ENCODE measurements around the gene PPP1R3C.

Gene PPP1R3C

GRCh38 chr10:91632671-91633550 is at the start of gene PPP1R3C:
Gene PPP1R3C (minus strand): TSS chr10:91633071. CDS start chr10:91632969, 102 bp downstream.
- Mint-ChIP-seq H3K27ac (no peak within 1 kb of the TSS), H3K4me3 (peak within 1 kb of the TSS; percentile 79), H3K27me3 (peaks cover 49% of the 10 kb centered on the region), H3K36me3 (no peaks in the 10 kb centered on the region), H3K4me1 (peaks cover 4% of the 10 kb centered on the region), H3K9me3 (no peaks in the 10 kb centered on the region)

DNA sequence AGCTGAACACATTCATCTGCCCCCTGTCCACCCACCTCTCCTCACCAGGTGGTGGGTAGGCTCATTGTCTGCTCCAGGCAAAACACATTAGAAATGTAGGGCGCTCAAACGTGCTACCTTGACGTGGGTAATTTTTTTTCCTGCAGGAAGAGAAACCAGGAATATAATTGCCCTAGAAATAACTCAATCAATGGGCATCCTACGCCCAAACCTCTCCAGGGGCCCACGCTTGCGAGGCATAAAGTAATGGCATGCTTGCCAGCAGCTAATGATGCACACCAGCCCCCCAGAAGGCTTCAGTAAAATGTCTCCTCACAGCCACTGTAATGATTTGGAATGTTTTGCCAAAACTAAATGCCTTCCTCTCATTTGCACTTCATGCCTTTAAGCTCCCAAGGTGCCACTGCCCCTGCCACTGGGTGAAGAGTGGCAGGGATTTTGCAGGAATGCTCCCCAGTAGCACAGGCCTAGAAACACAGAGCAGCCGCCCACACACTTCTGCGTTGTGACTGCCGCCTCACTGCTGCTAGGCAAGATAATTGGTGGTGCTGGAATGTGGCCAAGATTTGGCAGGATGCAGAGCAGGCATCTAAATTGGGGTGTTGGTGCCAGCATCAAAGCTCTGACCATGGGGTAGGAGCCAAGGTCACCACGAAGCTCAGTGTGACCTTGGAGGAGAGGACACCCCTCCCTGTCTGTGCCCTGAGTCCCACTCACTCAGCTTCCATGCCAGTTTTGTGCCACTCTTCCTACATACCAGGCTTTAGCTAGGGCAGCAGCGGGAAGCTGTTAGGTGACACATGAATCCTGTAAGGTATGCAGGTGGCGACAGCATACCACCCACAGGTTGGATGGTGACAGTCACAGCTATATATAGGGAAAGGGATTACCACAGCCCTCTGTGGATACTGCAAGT is 48.7 kb upstream of the PPP1R3C start:
- H3K9me3 Mint-ChIP-seq: no peaks in the 10 kb centered on the region
- no peaks in the 10 kb centered on the region for H3K27me3 Mint-ChIP-seq
- no peaks in the 10 kb centered on the region for H3K4me1 Mint-ChIP-seq
- no peak overlapping the region for H3K27ac Mint-ChIP-seq
- no peak overlapping the region for H3K4me3 Mint-ChIP-seq
- H3K36me3 Mint-ChIP-seq: no peaks in the 10 kb centered on the region

GRCh38 chr10:91680487-91680886 is 47.6 kb upstream of the PPP1R3C start:
- H3K36me3 Mint-ChIP-seq: no peaks in the 10 kb centered on the region

DNA sequence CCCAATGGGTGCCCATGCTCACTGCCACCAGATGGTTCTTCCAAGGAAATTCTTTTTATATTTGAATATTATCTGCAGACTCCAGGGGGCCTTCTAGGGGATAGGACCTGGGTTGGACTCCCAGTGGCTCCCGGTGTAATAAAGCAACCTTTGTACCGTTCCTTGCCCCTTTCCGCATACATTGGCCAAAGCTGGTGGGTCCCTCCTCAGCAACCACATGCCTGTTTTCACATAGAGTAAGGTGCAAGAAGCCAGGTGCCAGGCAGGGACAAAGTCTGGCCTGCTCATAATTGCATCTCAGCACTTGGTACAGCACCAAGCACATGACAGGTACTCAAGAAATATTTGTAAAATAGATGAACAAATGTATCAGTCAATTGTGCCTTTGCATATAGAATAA is 46.4 kb upstream of the PPP1R3C start:
- Mint-ChIP-seq H3K4me1 (no peaks in the 10 kb centered on the region), H3K9me3 (no peaks in the 10 kb centered on the region), H3K27ac (no peak overlapping the region), H3K27me3 (no peaks in the 10 kb centered on the region), H3K36me3 (no peaks in the 10 kb centered on the region), H3K4me3 (no peak overlapping the region)

More at GRCh38 chr10:91680487-91680886, 47.6 kb upstream of the PPP1R3C start:
- Mint-ChIP-seq H3K9me3 (no peaks in the 10 kb centered on the region), H3K27ac (no peak overlapping the region), H3K4me1 (no peaks in the 10 kb centered on the region), H3K4me3 (no peak overlapping the region), H3K27me3 (no peaks in the 10 kb centered on the region)

- no peaks in the 10 kb centered on the region for H3K27me3 Mint-ChIP-seq
- H3K4me3 Mint-ChIP-seq: no peak overlapping the region
- H3K27ac Mint-ChIP-seq: no peak overlapping the region
Observed at GRCh38 chr10:91677911-91678310, 45.0 kb upstream of the PPP1R3C start.

GRCh38 chr10:91672021-91672608 is 39.2 kb upstream of the PPP1R3C start:
- H3K4me1 Mint-ChIP-seq: no peaks in the 10 kb centered on the region
- H3K27me3 Mint-ChIP-seq: peaks cover 2% of the 10 kb centered on the region
- no peaks in the 10 kb centered on the region for H3K9me3 Mint-ChIP-seq
- no peak overlapping the region for H3K4me3 Mint-ChIP-seq
- no peak overlapping the region for H3K27ac Mint-ChIP-seq
- no peaks in the 10 kb centered on the region for H3K36me3 Mint-ChIP-seq

More at GRCh38 chr10:91677911-91678310, 45.0 kb upstream of the PPP1R3C start:
- Mint-ChIP-seq H3K36me3 (no peaks in the 10 kb centered on the region), H3K4me1 (no peaks in the 10 kb centered on the region), H3K9me3 (no peaks in the 10 kb centered on the region)

- Mint-ChIP-seq H3K4me1 (no peaks in the 10 kb centered on the region), H3K27ac (no peak overlapping the region), H3K9me3 (no peaks in the 10 kb centered on the region), H3K36me3 (no peaks in the 10 kb centered on the region), H3K4me3 (no peak overlapping the region), H3K27me3 (peaks cover 8% of the 10 kb centered on the region)
Observed at GRCh38 chr10:91668913-91669312, 36.0 kb upstream of the PPP1R3C start.

DNA sequence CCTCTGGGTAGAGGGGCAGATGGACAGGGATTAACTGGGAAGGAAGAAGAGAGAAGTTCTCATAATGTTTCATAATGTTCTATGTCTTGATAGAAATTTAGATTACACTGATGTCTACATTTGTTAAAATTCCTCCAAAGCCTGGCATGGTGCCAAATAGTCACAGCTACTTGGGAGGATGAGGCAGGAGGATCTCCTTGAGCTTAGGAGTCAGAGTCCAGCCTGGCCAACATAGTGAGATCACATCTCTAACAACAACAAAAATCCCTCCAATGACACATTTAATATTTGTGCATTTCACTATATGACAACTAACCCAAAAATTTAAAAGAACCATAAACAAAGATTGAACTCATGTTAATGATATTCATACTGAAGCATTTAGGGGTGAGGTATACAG is 33.0 kb upstream of the PPP1R3C start:
- no peaks in the 10 kb centered on the region for H3K9me3 Mint-ChIP-seq

DNA sequence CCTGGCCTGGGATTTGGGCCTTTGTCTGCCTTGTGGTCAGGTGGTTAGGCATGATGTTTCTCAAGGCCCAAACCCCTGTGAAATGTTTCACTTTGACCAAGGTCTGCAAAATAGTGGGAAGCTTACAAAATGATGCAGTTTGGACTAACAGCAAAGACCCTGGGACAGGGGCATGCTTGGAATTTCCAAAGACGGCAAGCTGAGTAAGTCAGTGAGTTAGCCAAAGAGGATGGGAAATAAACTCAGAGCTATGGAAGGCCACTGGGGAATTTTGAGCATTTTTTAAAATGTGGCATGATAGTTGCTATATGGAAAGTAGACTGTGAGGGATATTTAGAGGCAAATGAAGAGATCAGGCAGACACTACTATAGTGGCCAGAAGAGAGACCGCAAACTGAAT is 31.6 kb upstream of the PPP1R3C start:
- no peaks in the 10 kb centered on the region for H3K36me3 Mint-ChIP-seq
- no peak overlapping the region for H3K4me3 Mint-ChIP-seq
- H3K27me3 Mint-ChIP-seq: peaks cover 23% of the 10 kb centered on the region
- H3K27ac Mint-ChIP-seq: no peak overlapping the region
- H3K9me3 Mint-ChIP-seq: no peaks in the 10 kb centered on the region
- no peaks in the 10 kb centered on the region for H3K4me1 Mint-ChIP-seq

More for the DNA sequence above, 33.0 kb upstream of the PPP1R3C start:
- Mint-ChIP-seq H3K27me3 (peaks cover 22% of the 10 kb centered on the region), H3K4me1 (no peaks in the 10 kb centered on the region), H3K36me3 (no peaks in the 10 kb centered on the region), H3K4me3 (no peak overlapping the region), H3K27ac (no peak overlapping the region)

GRCh38 chr10:91662993-91663392 is 30.1 kb upstream of the PPP1R3C start:
- Mint-ChIP-seq H3K4me1 (no peaks in the 10 kb centered on the region), H3K27me3 (peaks cover 31% of the 10 kb centered on the region), H3K9me3 (peaks cover 5% of the 10 kb centered on the region), H3K4me3 (no peak overlapping the region), H3K27ac (no peak overlapping the region), H3K36me3 (no peaks in the 10 kb centered on the region)

DNA sequence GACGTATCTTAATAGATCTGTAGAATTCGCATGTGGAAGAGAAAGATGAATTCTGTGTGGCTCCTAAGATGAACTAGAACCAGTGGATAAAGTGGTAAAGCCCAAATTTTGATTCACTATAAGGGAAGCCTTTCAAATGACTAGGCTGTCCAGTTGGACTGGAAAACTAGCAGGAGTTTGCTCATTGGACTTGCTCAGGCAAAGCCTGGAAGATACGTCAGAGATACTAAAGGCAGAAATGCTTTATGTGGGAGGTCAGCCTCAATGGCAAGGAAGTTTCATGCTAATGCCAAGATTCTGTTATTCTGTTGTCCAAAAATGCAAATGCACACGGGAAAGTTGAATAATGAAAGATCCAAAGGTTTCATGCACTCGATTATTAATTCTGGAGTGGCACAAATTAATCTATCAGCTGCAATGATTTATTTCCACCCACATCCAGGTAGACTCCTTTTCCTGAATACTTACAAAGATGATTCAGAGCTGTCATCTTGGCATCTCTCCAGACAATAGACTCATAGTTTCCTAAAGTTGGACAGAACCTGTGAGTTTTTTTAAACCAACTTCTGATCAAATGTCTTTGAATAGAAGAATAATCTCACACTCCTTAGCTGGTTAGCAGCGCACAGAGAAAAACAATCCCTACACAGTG is 20.5 kb upstream of the PPP1R3C start:
- no peak overlapping the region for H3K4me3 Mint-ChIP-seq
- no peaks in the 10 kb centered on the region for H3K36me3 Mint-ChIP-seq
- no peaks in the 10 kb centered on the region for H3K4me1 Mint-ChIP-seq
- peaks cover 7% of the 10 kb centered on the region for H3K27me3 Mint-ChIP-seq
- H3K9me3 Mint-ChIP-seq: peaks cover 2% of the 10 kb centered on the region
- H3K27ac Mint-ChIP-seq: no peak overlapping the region

DNA sequence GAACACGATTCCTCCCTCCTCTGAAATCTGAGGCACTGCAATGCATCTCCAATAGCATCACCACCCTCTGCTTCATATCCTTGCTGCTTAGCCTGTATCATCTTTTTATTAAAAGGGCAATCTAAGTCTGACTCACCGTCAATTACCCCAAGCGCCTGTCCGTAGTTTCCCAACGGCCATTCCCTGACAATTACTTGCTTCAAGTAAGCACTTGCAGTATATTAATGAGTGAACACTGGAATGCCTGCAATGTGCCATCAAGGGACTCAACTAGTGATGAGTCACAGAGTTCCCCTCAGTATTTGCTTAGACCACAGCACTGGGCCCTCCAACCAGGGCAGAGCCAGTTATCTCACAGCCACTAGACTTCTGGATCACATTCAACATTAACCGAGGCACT is 19.5 kb upstream of the PPP1R3C start:
- Mint-ChIP-seq H3K27ac (no peak overlapping the region), H3K4me3 (no peak overlapping the region), H3K27me3 (peaks cover 3% of the 10 kb centered on the region), H3K4me1 (no peaks in the 10 kb centered on the region), H3K36me3 (no peaks in the 10 kb centered on the region), H3K9me3 (no peaks in the 10 kb centered on the region)

DNA sequence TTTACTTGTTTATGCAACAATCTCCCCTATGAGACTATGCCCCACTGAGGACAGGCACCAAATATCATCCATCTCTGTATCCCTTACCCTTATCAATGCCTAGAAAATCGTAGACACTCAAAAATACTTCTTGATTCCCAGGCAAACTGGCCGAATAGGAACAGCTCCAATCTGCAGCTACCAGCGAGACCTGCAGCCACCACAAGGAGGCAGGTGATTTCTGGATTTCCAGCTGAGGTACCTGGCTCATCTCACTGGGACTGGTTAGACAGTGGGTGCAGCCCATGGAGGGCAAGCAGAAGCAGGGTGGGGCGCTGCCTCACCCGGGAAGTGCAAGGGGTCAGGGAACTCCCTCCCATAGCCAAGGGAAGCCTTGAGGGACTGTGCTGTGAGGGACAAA is 10.8 kb upstream of the PPP1R3C start:
- Mint-ChIP-seq H3K27ac (no peak overlapping the region), H3K27me3 (peaks cover 38% of the 10 kb centered on the region), H3K4me3 (no peak overlapping the region), H3K9me3 (no peaks in the 10 kb centered on the region), H3K36me3 (no peaks in the 10 kb centered on the region), H3K4me1 (no peaks in the 10 kb centered on the region)

DNA sequence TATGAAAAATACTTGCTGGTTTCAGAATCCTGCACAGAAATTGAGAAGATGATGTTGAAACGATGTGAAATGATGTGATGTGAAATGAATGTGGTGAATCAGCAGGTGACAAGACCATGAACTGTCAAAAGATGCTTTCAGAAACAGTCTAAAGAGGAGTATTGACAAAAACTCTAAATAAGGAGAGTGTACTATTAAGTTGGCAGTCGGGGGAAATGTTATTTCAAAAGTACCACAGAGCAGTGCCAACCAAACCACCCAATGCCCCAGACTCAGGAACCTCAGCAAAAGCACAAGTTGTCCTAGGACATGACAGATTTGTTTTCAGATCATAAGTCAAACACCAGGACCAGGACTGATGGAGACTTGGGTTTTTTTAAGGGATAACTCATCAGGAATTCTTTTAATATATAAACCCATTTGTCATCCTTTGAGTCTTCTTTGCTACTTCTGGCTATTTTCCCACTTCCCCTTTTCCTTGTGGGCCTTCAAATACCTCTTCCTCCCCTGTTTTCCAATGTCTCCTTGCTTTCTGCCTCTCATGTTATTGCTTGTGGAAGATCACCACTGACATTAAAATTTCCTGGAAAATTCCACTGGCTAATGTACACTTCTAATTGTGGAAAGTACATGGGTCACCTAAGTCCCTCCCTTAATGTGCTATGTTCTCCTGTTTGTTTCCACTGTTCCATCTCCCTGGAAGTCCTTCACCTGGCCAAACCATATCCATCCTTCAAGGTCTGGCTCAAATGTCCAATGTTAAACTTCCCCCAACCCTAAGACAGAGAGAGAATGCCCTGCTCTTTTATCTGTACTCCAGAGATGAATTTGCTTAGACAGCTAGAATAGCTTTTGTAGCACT is 10.2 kb upstream of the PPP1R3C start:
- no peak overlapping the region for H3K4me3 Mint-ChIP-seq
- H3K9me3 Mint-ChIP-seq: no peaks in the 10 kb centered on the region
- H3K36me3 Mint-ChIP-seq: no peaks in the 10 kb centered on the region
- no peaks in the 10 kb centered on the region for H3K4me1 Mint-ChIP-seq
- H3K27ac Mint-ChIP-seq: no peak overlapping the region
- peaks cover 36% of the 10 kb centered on the region for H3K27me3 Mint-ChIP-seq
